ENCODE results near the gene DCXR.

DNA sequence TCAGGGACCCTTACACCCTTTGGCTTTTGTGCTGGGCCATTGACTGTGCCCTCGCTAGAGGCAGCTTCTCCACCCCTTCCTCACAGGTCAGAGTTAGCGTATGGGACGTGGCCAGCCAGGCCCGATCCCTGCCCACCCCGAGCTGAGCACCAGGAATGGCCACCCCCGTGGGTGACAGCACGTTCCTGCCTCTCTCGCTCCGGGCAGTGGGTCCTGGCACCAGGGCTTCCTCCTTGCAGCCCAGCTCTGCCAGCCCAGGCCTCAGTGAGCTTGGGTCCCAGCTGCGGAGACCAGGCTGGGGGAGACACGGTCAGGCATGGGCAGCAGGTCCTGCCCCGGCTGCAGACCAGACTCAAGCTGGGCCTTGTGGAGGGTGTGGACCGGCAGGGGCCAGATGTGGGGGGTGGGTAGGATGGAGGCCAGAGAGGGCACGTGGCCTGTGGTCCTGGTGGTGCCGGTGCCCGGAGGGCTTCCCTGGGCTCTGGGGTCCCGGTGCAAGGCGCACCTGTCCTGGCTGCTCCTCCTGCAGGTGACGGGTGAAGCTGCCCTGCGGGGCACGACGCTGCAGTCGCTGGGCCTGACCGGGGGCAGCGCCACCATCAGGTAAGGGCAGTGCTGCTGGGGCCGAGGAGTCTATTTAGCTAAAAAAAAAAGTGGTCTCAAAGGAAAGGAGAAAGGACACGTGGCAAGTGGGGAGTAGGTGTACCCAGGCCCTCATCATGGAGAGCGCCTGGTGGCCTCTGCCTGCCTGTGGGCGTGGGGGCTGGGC lies 41.9 kb downstream of the DCXR start:
- TF ChIP-seq, protein P1, sequence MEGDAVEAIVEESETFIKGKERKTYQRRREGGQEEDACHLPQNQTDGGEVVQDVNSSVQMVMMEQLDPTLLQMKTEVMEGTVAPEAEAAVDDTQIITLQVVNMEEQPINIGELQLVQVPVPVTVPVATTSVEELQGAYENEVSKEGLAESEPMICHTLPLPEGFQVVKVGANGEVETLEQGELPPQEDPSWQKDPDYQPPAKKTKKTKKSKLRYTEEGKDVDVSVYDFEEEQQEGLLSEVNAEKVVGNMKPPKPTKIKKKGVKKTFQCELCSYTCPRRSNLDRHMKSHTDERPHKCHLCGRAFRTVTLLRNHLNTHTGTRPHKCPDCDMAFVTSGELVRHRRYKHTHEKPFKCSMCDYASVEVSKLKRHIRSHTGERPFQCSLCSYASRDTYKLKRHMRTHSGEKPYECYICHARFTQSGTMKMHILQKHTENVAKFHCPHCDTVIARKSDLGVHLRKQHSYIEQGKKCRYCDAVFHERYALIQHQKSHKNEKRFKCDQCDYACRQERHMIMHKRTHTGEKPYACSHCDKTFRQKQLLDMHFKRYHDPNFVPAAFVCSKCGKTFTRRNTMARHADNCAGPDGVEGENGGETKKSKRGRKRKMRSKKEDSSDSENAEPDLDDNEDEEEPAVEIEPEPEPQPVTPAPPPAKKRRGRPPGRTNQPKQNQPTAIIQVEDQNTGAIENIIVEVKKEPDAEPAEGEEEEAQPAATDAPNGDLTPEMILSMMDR (IDR thresholded peaks at IDR 0.05; ENCODE audit: borderline replicate concordance, extremely low read depth, low read length, poor library complexity, severe bottlenecking), result no peak
- no peak for TF ChIP-seq EZH2 (IDR thresholded peaks at IDR 0.05; ENCODE audit: borderline replicate concordance, low read depth, low read length, severe bottlenecking)
